ENCODE data around the gene CBX8.

CBX8 gene

GRCh38 chr17:79779661-79780365 lies 17.1 kb downstream of the CBX8 start:
- Histone ChIP-seq H3K27me3 (ENCODE audit: insufficient read depth, low read length, poor library complexity) (peaks cover 4% of the 10 kb centered on the region), H3K79me2 (ENCODE audit: insufficient read depth, low read length) (peaks cover 45% of the 10 kb centered on the region), H3K9ac (ENCODE audit: low read depth, low read length) (peak overlapping the region; percentile 85; the same call in 1 of the 2 replicates), H3K4me1 (ENCODE audit: insufficient read depth, low read length) (peaks cover 33% of the 10 kb centered on the region), H3K4me3 (ENCODE audit: low read depth in 1 of 2, low read length in 2 of 2) (peak overlapping the region in 1 of 2 experiments; percentile 81; a peak in 2 of 4 replicates), H3K9me3 (ENCODE audit: insufficient read depth, low read length, severe bottlenecking) (no peaks in the 10 kb centered on the region), H2AFZ (ENCODE audit: low read depth, low read length) (no peak overlapping the region), H3K36me3 (ENCODE audit: insufficient read depth, low read length) (peaks cover 59% of the 10 kb centered on the region), H4K20me1 (ENCODE audit: insufficient read depth, low read length) (peaks cover 54% of the 10 kb centered on the region), H3K27ac (ENCODE audit: low read length) (peak overlapping the region; percentile 62), H3K4me2 (ENCODE audit: insufficient read depth, low read length) (peak overlapping the region; percentile 96)
- ATAC-seq (ENCODE audit: insufficient read depth, low read depth) (no peak), DNase-seq (no peak)
- TF ChIP-seq CTCF (IDR thresholded peaks at IDR 0.05; ENCODE audit: borderline replicate concordance, extremely low read depth, low read length, poor library complexity, severe bottlenecking) = peak; percentile 6
- no peak for TF ChIP-seq EZH2 (IDR thresholded peaks at IDR 0.05; ENCODE audit: borderline replicate concordance, low read depth, low read length, severe bottlenecking)

- DNase-seq (no peak), ATAC-seq (ENCODE audit: insufficient read depth, low read depth) (no peak)
- Histone ChIP-seq H3K4me3 (ENCODE audit: low read depth in 1 of 2, low read length in 2 of 2) (peak overlapping the region; percentile 81 to 84; a peak in 3 of 4 replicates), H3K79me2 (ENCODE audit: insufficient read depth, low read length) (peaks cover 45% of the 10 kb centered on the region), H3K4me2 (ENCODE audit: insufficient read depth, low read length) (peak overlapping the region; percentile 96), H3K9ac (ENCODE audit: low read depth, low read length) (peak overlapping the region; percentile 85), H2AFZ (ENCODE audit: low read depth, low read length) (0 out of 2 replicates have a peak overlapping the region, but pooled peaks have one; percentile 68), H4K20me1 (ENCODE audit: insufficient read depth, low read length) (peaks cover 48% of the 10 kb centered on the region), H3K36me3 (ENCODE audit: insufficient read depth, low read length) (peaks cover 52% of the 10 kb centered on the region), H3K4me1 (ENCODE audit: insufficient read depth, low read length) (peaks cover 33% of the 10 kb centered on the region), H3K9me3 (ENCODE audit: insufficient read depth, low read length, severe bottlenecking) (no peaks in the 10 kb centered on the region), H3K27ac (ENCODE audit: low read length) (peak overlapping the region; percentile 62), H3K27me3 (ENCODE audit: insufficient read depth, low read length, poor library complexity) (peaks cover 5% of the 10 kb centered on the region)
- no peak for TF ChIP-seq EZH2 (IDR thresholded peaks at IDR 0.05; ENCODE audit: borderline replicate concordance, low read depth, low read length, severe bottlenecking)
- TF ChIP-seq CTCF (IDR thresholded peaks at IDR 0.05; ENCODE audit: borderline replicate concordance, extremely low read depth, low read length, poor library complexity, severe bottlenecking) = no peak
Measured at GRCh38 chr17:79779084-79779529, 17.8 kb downstream of the CBX8 start.

GRCh38 chr17:79778504-79779083 lies 18.3 kb downstream of the CBX8 start:
- peak overlapping the region; percentile 96 for H3K4me2 ChIP-seq (ENCODE audit: insufficient read depth, low read length)
- peaks cover 47% of the 10 kb centered on the region for H3K36me3 ChIP-seq (ENCODE audit: insufficient read depth, low read length)
- peaks cover 5% of the 10 kb centered on the region for H3K27me3 ChIP-seq (ENCODE audit: insufficient read depth, low read length, poor library complexity)
- H3K27ac ChIP-seq (ENCODE audit: low read length) = peak overlapping the region; percentile 62
- peaks cover 47% of the 10 kb centered on the region for H4K20me1 ChIP-seq (ENCODE audit: insufficient read depth, low read length)
- no peaks in the 10 kb centered on the region for H3K9me3 ChIP-seq (ENCODE audit: insufficient read depth, low read length, severe bottlenecking)
- ATAC-seq (ENCODE audit: insufficient read depth, low read depth) (peak; percentile 46), DNase-seq (peak; percentile 57)
- H3K4me1 ChIP-seq (ENCODE audit: insufficient read depth, low read length) = peaks cover 33% of the 10 kb centered on the region
- H2AFZ ChIP-seq (ENCODE audit: low read depth, low read length) = peak overlapping the region; percentile 68
- TF ChIP-seq CTCF (IDR thresholded peaks at IDR 0.05; ENCODE audit: borderline replicate concordance, extremely low read depth, low read length, poor library complexity, severe bottlenecking) (no peak), EZH2 (IDR thresholded peaks at IDR 0.05; ENCODE audit: borderline replicate concordance, low read depth, low read length, severe bottlenecking) (no peak)
- peaks cover 45% of the 10 kb centered on the region for H3K79me2 ChIP-seq (ENCODE audit: insufficient read depth, low read length)
- H3K4me3 ChIP-seq (ENCODE audit: low read depth in 1 of 2, low read length in 2 of 2) = peak overlapping the region; percentile 81 to 84; a peak in 3 of 4 replicates
- peak overlapping the region; percentile 85 for H3K9ac ChIP-seq (ENCODE audit: low read depth, low read length)

All from DND-41 (cell line).